Measurements from ENCODE around the gene CACNG6.
"Not testable (repeated sequence)": the region's sequence is repeated elsewhere in the genome, so short reads cannot be mapped to it uniquely, and the experiment has no call there.

The CACNG6 gene

DNA sequence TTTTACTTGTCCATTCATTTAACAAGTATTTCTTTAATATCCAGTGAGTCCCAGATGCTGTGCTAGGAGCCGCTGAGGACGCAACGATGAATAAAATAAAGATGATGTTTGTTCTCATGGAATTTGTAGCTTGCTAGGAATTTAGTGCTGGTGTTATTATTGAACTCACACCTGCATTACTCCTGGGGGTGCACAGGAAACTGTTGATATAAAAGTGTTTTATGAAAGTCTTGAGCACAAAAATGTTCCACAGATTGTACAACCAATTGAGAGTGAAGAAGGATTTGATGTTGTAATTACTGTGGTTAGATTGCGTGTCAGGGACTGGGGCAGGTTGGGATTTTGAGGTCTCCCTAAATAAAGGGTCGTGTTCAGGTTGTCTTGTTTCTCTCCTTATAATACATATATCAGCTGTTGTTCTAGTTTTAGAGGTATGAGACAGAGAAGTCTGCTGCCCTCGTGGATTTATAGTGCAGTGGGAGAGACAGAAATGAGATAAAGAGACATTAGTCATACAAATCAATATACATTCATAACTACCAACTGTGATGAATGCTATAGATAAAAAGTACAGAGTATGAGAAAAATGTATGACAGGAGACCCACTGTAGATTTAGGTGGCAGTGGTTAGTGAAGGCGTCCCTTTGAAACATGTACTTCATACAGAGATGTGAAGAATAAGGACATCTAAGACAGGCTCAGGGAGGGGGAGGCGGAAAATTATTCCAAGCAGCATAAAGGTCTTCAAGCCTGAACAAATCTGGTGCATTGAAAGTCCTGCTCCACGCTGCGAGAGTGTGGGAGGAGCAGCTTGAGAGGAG is 11.3 kb downstream of the CACNG6 start:
- no peak for DNase-seq

DNA sequence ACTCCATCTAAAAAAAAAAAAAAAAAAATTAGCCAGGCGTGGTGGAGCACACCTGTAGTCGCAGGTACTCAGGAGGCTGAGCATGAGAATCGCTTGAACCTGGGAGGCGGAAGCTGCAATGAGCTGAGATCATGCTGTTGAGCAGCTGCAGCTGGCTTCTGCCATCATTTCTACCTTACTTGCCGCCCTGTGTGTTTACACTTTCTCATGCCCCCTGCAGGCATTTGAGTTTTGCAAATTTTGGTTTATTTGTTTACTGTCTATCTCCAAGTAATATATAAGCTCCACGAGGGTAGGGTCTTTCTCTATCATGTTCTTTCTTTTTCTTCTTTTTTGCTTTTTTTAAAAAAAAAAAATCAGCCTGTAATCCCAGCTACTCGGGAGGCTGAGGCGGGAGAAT is 18.0 kb downstream of the CACNG6 start:
- DNase-seq: no peak

DNA sequence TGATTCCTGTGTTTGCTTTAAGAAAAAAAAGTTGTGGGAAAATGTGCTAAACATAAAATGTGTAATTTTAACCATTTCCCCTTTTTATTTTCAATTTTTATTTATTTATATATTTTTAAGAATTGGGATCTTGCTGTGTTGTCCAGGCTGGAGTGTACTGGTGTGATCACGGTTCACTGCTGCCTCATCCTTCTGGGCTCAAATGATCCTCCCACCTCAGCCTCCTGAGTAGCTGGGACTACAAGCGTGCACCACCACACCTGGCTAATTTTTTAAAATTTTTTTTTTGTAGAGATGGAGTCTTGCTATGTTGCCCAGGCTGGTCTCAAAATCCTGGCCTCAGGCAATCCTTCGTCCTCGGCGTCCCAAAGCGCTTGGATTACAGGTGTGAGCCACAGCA is 19.0 kb downstream of the CACNG6 start:
- no peak for DNase-seq

DNA sequence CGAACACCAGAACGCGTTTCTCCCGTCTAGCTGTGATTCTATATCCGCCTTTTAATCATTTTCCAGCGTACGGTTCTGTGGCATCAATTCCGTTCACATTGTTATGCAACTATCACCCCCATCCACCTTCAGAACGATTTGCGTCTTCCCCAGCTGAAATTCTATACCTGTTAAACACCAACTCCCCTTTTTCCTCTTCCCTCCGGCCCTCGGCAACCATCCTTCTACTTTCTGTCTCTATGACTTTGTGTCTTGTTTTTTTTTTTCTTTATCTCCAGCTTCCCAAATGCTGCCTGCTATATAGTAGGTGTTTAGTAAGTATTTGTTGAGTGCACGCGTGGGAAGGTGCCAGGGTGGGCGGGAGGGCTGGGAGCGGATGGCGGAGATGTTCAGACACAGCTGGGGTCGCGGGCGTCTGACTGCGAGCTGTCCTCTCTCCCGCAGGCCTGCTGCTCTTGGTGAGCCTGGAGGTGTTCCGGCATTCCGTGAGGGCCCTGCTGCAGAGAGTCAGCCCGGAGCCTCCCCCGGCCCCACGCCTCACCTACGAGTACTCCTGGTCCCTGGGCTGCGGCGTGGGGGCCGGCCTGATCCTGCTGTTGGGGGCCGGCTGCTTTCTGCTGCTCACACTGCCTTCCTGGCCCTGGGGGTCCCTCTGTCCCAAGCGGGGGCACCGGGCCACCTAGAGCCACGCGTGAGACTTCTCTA is 20.2 kb downstream of the CACNG6 start:
- no peak for DNase-seq

DNA sequence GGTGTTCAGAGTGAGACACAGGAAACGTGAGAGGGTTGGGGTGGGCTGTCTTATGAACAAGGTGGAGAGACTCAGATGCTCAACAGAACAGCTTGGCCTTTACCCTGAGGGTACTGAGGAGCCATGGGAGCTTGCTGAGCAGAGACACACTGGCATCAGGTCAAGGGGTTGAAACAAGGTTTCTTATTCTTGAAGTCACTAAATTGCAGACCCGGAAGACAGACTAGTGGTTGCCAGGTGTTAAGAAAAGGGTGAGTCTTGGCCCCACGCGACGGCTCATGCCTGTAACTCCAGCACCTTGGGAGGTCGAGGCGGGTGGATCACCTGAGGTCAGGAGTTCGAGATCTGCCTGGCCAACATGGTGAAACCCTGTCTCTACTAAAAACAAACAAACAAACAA is 22.4 kb downstream of the CACNG6 start:
- no peak for DNase-seq

DNA sequence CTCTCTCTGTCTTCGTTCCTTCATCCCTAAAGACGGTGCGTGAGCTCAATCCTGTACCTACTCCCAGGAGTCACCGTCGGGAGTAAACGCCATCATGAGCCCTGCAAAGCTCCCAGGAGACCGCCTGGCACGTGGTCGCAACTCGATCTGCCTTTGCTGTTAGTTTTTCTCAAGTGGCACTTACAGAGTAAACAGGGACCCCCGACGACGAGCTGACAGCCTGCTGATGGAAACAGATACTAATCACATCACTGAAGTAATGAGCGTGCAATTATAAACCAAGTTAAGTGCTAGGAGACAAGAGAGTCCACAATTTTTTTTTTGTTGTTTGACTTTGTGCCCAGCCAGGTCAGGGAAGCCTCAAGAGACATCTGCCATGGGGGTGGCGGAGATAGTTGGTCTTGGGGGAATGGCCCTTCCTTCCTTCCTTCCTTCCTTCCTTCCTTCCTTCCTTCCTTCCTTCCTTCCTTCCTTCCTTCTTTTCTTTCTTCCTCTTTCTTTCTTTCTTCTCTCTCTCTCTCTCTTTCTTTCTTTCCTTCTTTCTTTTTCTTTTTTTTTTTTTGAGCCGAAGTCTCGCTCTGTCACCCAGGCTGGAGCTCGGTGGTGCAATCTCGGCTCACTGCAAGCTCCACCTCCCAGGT is 23.6 kb downstream of the CACNG6 start:
- DNase-seq: no peak

DNA sequence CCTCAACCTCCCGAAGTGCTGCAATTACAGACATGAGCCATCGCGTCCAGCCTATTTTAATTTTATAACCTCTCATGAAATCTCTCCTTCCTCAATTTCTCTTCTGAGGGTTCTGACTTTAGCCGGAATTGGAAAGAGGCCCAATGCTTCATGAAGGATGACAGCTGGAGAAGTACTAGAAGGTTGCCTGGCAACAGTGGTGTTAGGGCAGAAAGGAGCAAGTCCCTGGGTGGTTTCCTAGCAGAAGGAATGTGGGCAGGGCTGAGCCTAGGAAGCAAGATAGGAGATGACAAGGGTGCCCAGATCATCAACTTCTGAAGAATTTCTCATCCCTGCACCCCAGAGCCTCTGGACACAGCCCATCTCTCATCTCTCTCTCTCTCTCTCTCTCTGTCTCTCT is 25.8 kb downstream of the CACNG6 start:
- no peak for DNase-seq

DNA sequence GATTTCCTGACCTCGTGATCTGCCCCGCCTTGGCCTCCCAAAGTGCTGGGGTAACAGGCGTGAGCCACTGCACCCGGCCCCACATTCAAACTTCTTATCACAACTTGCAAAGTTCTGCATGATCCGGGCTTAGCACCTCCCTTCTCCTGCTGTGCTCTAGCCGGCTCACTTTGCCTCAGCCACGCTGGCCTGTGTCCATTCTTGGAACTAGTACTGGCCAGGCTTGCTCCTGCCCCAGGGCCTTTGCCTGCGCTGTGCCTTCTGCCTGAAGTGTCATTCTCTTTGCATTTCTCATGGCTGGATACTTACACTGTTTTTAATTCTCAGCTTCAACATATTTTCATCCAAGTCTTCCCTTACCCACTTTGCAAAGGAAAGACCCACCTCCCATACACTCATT is 29.9 kb downstream of the CACNG6 start:
- no peak for DNase-seq

DNA sequence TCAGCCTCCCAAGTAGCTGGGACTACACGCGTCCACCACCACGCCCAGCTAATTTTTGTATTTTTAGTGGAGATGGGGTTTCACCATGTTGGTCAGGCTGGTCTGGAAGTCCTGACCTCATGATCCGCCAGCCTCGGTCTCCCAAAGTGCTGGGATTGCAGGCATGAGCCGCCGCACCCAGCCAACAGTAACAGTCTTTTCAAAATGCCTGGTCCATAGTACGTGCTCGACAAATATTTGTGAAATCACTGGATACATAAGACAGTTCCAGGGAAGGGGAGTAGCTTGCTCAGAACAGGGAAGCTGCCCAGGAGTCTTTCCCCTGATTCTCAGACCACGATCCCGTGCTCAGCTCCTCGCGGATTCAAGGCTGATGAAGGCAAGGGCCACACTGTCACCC is 30.5 kb downstream of the CACNG6 start:
- no peak for DNase-seq

DNA sequence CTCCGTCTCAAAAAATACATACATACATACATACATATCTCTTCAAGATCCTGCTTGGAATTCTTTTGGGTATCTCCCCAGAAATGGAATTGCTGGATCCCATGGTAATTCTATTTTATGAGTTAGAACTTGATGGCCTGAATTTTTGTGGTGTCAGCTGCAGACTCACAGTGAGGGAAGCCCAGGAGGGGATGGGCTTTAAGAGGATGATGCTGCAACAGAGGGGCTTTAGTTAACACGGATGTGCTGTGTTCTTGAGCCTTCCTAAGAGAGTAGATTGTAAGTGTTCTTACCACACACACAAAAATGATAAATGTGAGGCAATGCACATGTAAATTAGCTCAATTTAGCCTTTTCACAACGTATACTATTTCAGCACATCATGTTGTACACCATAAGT is 31.8 kb downstream of the CACNG6 start:
- DNase-seq: no peak

DNA sequence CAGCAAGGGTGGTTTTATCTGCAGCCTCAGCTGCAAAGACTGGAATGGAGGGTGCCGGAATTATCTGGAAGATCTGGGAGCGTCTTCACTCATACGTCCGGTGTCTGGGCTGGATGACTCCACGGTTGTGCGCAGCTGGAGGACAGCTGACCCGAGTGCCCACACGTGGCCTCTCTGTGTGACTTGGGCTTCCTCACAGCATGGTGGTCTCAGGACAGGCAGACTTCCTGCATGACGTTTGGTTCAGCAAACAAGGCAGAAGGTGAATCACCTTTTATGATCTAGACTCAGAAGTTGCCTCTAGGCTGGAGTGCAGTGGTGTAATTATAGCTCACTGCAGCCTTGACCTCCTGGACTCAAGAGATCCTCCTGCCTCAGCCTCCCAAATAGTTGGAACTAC is 33.2 kb downstream of the CACNG6 start:
- no peak for DNase-seq

DNA sequence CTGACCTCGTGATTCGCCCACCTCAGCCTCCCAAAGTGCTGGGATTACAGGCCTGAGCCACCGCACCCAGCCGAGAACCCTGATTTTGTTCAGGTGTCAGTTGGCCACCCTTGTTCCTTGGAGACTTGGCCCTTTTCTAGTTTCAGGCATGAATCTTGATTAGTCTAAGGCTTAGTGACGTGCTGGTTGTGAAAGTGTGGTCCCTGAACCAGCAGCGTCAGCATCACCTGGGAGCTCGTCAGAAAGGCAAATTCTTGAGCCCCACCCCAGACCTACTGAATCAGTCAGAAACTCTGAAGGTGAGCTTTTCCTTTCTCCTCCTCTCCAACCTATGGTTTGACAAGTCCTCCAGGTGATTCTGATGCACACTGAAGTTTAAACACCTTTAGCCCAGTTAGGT is 35.2 kb downstream of the CACNG6 start:
- DNase-seq: no peak

DNA sequence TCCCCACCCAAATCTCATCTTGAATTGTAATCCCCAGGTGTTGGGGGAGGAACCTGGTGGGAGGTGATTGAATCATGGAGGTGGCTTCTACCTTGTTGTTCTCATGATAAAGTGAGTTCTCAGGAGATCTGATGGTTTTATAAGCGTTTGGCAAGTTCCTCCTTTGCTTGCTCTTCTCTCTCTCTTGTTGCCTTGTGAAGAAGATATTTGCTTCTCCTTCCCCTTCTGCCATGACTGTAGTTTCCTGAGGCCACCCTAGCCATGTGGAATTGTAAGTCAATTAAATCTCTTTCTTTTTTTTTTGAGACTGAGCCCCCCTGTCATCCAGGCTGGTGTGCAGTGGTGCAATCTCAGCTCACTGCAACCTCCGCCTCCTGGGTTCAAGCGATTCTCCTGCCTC is 37.9 kb downstream of the CACNG6 start:
- DNase-seq: no peak

DNA sequence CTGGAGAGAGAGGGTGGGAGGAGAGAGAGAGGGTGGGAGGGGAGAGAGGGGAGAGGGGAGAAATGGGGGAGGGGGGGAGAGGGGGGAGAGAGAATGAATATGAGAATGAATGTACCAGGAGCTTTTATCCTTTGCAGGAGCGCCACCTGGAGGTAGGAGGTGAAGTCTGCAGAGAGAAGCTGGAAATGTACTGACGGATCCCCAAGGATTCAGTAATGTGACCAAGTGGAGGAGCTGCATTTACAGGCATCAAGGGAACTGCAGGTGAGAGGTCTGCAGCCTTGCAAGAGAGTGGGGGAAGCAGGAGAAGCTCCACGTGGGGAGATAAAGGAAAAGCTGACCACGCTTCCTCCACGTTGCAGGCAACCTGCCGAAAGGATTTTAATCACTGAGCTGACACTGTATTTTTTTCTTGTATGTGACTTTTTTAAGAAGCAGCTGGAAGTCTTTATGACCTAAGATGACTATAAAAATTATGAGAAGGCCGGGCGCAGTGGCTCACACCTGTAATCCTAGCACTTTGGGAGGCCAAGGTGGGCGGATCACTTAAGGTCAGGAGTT is 38.6 kb downstream of the CACNG6 start:
- peak; percentile 83 for DNase-seq

DNA sequence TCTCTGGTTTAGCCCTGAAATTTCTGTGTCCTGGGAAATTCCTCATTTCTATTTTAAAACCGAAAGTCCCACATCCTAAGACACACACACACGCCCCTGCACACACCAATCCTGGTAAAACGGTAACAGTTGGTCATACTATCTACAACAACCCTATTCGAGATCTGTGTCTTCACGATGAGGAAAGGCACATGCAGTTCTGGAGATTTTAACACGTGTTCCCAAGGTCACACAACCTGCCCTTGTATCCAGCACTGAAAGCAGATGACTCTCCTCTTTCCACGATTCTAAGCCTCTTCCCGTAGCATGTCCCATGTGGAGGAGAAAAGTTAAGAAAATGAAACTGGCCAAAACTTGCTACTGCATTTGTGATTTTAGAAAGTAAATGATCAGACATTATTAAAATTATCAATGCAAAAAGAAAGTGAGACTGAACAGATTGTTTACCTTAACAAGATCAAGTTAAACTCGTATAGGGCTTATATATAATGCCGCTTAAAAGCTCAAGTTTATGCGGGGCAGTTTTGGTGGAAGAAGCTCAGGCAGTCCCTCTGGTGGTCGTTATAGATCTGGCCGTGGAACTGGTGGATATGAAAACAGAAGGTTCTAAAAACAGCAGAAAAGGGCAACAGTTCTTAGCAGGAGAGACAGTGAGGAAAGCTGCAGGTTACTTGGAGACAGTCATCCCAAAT is 39.6 kb downstream of the CACNG6 start:
- DNase-seq: no peak

DNA sequence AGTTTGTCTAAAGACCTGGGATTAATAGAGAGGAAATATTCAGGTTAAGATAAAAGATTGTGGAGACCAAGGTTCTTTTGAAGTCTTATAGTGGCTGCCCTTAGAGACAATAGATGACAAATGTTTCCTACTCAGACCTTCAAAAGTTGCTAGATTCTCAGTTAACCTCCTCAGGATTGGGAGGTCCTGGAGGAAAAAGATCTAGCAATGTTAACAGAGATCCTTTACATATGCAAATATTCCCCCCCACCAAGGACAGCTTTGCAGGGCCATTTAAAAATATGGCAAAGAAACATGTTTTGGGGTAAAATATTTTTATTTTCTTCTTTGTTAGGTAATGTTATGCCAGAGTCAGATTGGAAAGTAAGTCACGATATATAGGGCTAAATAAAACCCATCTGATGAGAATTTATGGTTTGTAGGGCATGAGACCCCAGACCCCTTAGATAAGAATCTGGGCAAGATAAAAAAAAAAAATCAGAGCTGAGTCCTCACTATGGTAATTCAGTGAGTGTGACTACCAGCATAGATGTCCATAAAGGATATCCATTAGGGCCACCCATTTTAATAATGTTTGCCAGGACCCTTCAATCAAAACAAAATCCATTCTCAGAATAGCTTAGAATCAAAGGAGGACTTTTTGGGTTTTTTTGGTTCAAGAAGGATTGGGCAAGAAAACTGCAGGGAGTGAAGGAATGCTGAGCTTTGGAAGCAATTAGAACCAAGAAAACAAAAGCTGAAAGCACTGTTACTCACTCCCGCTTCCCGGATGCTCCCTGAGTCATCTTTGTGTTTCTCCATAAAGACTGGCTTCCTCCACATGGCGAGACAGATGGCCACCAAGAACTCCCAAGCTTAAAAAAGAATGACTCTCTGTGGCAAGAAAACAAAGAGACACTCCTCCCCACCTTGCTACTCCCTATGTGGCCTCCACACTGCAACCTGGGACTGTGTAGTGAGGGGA is 44.1 kb downstream of the CACNG6 start:
- DNase-seq: no peak

DNA sequence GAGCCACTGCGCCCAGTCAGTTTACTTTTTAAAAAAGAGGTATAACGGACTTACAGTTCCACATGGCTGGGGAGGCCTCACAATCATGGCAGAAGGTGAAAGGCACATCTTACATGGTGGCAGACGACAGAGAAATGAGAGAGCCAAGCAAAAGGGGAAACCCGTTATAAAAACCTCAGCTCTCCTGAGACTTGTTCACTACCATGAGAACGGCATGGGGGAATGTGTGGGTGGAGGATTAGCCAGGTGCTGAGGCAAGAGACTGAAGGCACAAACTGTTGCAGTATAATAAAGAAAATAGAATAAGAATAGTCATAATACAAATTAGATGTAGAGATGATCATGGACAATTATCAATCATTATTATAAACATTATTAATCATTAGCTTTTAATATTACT is 45.1 kb downstream of the CACNG6 start:
- DNase-seq: not testable (repeated sequence)

DNA sequence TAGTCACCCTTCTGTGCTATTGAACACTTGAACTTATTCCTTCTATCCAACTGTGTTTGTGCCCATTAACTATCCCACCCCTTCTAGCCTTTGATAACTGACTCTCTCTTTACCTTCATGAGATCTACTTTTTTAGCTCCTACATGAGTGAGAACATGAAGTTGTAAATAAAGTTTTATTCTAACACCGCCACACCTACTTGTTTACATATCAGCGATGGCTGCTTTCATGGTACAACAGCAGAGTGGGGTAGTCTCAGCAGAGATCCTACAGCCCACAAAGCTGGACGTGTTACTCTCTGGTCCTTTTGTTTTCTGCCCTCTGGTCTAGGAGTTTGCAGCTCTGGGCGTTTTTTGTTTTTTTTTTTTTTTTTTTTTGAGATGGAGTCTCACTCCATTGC is 48.6 kb downstream of the CACNG6 start:
- DNase-seq: no peak

DNA sequence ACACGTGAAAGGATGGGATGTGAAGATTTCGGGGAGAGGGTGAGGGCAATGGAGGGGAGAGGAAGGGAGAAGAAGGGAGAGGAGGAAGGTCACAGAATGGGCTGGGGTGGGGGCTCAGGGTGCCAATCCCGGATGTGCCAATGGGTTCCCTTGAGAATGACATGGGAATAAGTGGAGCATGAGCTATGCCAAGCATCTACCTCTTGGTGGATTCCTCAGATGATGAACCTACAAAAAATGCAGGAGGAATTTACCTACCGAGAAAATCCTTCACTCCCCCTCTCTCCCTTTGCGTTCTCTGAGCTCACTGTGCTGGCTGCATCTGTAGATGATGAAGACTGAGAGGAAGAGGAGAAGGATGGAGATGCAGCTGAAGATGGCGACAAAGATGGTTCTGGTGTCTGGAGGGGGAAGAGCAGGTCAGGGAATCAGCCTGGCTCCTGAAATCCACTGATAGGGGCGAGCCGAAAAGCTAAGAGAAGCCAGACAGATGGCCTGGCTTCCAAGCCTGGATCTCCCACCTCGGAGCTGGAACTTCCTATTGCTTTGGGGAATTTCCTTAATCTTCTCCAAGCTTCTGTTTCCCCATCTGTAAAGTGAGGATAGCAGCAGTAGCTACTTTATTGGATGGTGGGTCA is 50.7 kb downstream of the CACNG6 start:
- DNase-seq: no peak

DNA sequence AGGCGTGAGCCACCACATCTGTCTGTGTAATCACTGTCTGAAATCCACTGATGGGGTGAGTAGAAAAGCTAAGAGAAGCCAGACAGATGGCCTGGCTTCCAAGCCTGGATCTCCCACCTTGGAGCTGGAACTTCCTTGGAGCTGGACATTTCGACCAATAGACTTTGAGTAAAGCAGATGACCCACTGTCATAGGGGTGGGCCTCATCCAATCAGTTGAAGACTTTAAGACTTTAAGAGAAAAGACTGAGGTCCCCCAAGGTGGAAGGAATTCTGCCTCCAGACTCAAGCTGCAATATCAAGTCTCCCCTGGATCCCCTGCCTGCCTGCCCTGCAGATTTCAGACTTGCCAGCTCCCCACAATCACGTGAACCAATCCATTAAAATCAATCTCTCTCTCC is 51.6 kb downstream of the CACNG6 start:
- no peak for DNase-seq

DNA sequence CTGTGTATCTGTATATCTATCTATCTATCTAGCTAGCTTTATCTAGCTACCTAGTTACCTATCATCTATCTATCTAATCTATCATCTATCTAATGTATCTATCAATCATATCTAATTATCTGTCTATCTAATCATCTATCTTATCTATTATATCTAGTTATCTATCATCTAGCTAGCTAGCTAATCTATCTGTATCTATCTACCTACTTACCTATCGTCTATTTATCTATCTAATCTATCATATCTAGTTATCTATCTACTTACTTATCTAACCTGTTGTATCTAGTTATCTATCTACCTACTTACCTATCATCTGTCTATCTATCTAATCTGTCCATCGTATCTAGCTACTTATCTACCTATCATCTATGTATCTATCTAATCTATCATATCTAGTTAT is 54.3 kb downstream of the CACNG6 start:
- DNase-seq: no peak

DNA sequence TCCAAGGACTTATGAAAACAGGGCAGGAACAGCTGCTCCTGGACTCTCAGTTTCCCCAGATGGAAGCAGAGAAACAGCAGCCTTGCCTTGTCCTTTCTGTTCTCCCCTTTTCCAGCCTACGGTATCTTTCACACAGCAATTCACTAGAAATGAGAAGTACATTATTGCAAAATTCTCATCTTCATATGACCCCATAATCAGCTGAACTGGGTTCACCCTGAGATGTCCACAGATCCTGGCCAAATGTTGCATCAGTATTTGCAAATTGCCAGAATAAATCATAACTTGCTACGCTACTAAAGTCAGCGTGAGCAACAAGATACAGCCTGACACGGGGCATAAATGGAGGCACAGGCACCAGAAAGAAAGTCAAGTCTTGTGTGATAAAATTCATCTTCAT is 56.2 kb downstream of the CACNG6 start:
- no peak for DNase-seq
